T-cell (primary cell): ENCODE data around the gene RPL36A. TPM values are rescaled to one million over a fixed set of nuclear protein-coding genes. Genes with fewer than 3 reads are reported as not detected.

ENCODE experiments used
- ATAC-seq, 4 experiments: fragments of 200-7000 bp in 3 of 4; fragments of 150-1000 bp in 1 of 4; cut with Tn5 transposase; replicated peaks in 1 of 4; 1 replicate in 3 of 4; 2 replicates in 1 of 4; pipeline ENCODE4 v1.10.0; 2021; ENCODE audit warnings: moderate library complexity in 3 of 4, mild to moderate bottlenecking in 2 of 4, moderate number of reproducible peaks in 1 of 4
- CTCF ChIA-PET, 2 donors: fragments of 300-600 bp; sonication (Branson Sonifier 250); formaldehyde crosslinking; loops; one replicate each; lab custom pipeline; 2022; ENCODE audit warnings: antibody characterized with exemption in 2 of 2; lab: Charles Lee
- POLR2A ChIA-PET, 2 donors: fragments of 300-600 bp; sonication (Branson Sonifier 250); formaldehyde crosslinking; loops; one replicate each; lab custom pipeline; 2022; ENCODE audit warnings: antibody characterized with exemption in 2 of 2; lab: Charles Lee
- DNase-seq, 35 experiments: peaks; one replicate each; pipeline versions ENCODE4 v3.0.0 to v3.0.0-alpha.2; 2013 to 2023
- H3K27ac ChIP-seq: one replicate; pipeline ENCODE4 v1.5.1; 2013; ENCODE audit warnings: low read length
- H3K27me3 ChIP-seq, 2 experiments: replicated peaks in 1 of 2; 1 replicate in 1 of 2; 2 replicates in 1 of 2; pipeline versions ENCODE4 v1.6.1 to v1.7.0; 2013; ENCODE audit warnings: low read length in 1 of 2, mixed read lengths in 1 of 2; ENCODE audit not compliant: control insufficient read depth in 2 of 2, insufficient read depth in 2 of 2; ENCODE audit errors: extremely low read depth in 1 of 2
- H3K36me3 ChIP-seq, 2 donors: 1 replicate in 1 of 2; 2 replicates in 1 of 2; pipeline versions ENCODE4 v1.6.1 to v1.7.0; 2013; ENCODE audit warnings: low read length in 1 of 2; ENCODE audit not compliant: control insufficient read depth in 2 of 2, insufficient read depth in 1 of 2; ENCODE audit errors: extremely low read depth in 1 of 2
- H3K4me1 ChIP-seq, 2 experiments: 1 replicate in 1 of 2; 2 replicates in 1 of 2; pipeline versions ENCODE4 v1.6.1 to v1.7.0; 2013; ENCODE audit warnings: low read length in 2 of 2, mixed read lengths in 1 of 2; ENCODE audit not compliant: insufficient read depth in 2 of 2, control insufficient read depth in 1 of 2; ENCODE audit errors: extremely low read depth in 1 of 2
- H3K4me3 ChIP-seq, 2 donors: 1 replicate in 1 of 2; 2 replicates in 1 of 2; pipeline versions ENCODE4 v1.5.1 to v1.7.0; 2013; ENCODE audit warnings: mild to moderate bottlenecking in 2 of 2, low read length in 1 of 2, moderate library complexity in 1 of 2; ENCODE audit not compliant: control insufficient read depth in 1 of 2; ENCODE audit errors: extremely low read depth in 1 of 2
- H3K9me3 ChIP-seq: 2 replicates; pipeline ENCODE4 v1.7.0; 2013
- H3K27ac Mint-ChIP-seq, 2 donors: one replicate each; pipeline ENCODE4 v1.8.0; 2020 to 2021; ENCODE audit warnings: mild to moderate bottlenecking in 2 of 2, mixed read lengths in 2 of 2
- H3K27me3 Mint-ChIP-seq, 2 donors: one replicate each; pipeline ENCODE4 v1.8.0; 2021 to 2022; ENCODE audit warnings: mixed read lengths in 2 of 2
- H3K36me3 Mint-ChIP-seq: one replicate; pipeline ENCODE4 v1.8.0; 2021; ENCODE audit warnings: mixed read lengths
- H3K4me1 Mint-ChIP-seq, 3 donors: one replicate each; pipeline ENCODE4 v1.8.0; 2020 to 2022; ENCODE audit warnings: mixed read lengths in 3 of 3, mild to moderate bottlenecking in 1 of 3
- H3K4me3 Mint-ChIP-seq, 3 donors: one replicate each; pipeline ENCODE4 v1.8.0; 2020 to 2022; ENCODE audit warnings: mild to moderate bottlenecking in 3 of 3, mixed read lengths in 3 of 3, moderate library complexity in 3 of 3
- H3K9me3 Mint-ChIP-seq, 3 donors: one replicate each; pipeline ENCODE4 v1.8.0; 2020 to 2022; ENCODE audit warnings: mixed read lengths in 3 of 3
- WGBS: methylation state at CpG from one replicate; pipeline ENCODE4 v1.1.5; 2013; ENCODE audit warnings: missing lambda C conversion rate; ENCODE audit not compliant: insufficient coverage; 5-methylcytosine and 5-hydroxymethylcytosine counted together
- total RNA-seq, 35 experiments: library from RNA in 6 of 35; stranded (reverse) in 6 of 35; fragments of 120-200 nt in 1 of 35; gene quantifications; one replicate each; pipeline versions ENCODE4 v1.2.1 to v1.2.4 and lab custom pipeline; 2013 to 2026

RPL36A gene
- total RNA-seq, 5 donors from 2014 or later (not counting 1 experiment from before 2014, with no cell fraction given), result 183 to 509 (median 431) TPM

GRCh38 chrX:101370888-101371504 lies 19.8 kb upstream of the RPL36A start:
- ATAC-seq (no peak), DNase-seq (no peak)
- H3K27me3 ChIP-seq, result no peaks in the 10 kb centered on the region
- H3K4me1 ChIP-seq, result no peaks in the 10 kb centered on the region
- no peaks in the 10 kb centered on the region for H3K36me3 ChIP-seq
- 29% methylated on average over 1 of the region's 3 CpGs for WGBS
- Mint-ChIP-seq H3K9me3 (no peaks in the 10 kb centered on the region), H3K36me3 (no peaks in the 10 kb centered on the region), H3K4me1 (peaks cover 0 to 4% (median 0%) of the 10 kb centered on the region in 3 donors), H3K4me3 (no peak overlapping the region), H3K27ac (no peak overlapping the region), H3K27me3 (peaks cover 0 to 34% of the 10 kb centered on the region in 2 donors)
- no peaks in the 10 kb centered on the region for H3K9me3 ChIP-seq
- H3K4me3 ChIP-seq, result no peak overlapping the region
- H3K27ac ChIP-seq, result no peak overlapping the region
- POLR2A ChIA-PET, result no interaction called here
- CTCF ChIA-PET, result no interaction called here

- no peak overlapping the region for H3K4me3 Mint-ChIP-seq
- H3K9me3 ChIP-seq, result no peaks in the 10 kb centered on the region
- no peaks in the 10 kb centered on the region for H3K36me3 Mint-ChIP-seq
- no peaks in the 10 kb centered on the region for H3K4me1 Mint-ChIP-seq
- ChIA-PET POLR2A (interaction anchor here in 1 of 2 donors (0.9 kb wide), 1 partner anchor 15 kb away, joined by 3 read pairs; no protein-coding TSS in a partner anchor), CTCF (interaction anchor here in 1 of 2 donors (0.9 kb wide), 1 partner anchor 9 kb away, joined by 3 read pairs; no protein-coding TSS in a partner anchor)
- H3K9me3 Mint-ChIP-seq, result no peaks in the 10 kb centered on the region
- H3K27me3 ChIP-seq, result no peaks in the 10 kb centered on the region
- H3K27ac Mint-ChIP-seq, result no peak overlapping the region
- ATAC-seq, result no peak
- no CpG with 5 or more reads among the region's 1 CpG for WGBS
- no peak overlapping the region for H3K27ac ChIP-seq
- no peaks in the 10 kb centered on the region for H3K36me3 ChIP-seq
- no peak overlapping the region for H3K4me3 ChIP-seq
- no peaks in the 10 kb centered on the region for H3K4me1 ChIP-seq
- H3K27me3 Mint-ChIP-seq, result peaks cover 0 to 23% of the 10 kb centered on the region in 2 donors
- no peak for DNase-seq
Observed at GRCh38 chrX:101377547-101377946, 13.3 kb upstream of the RPL36A start.

GRCh38 chrX:101383679-101384205 lies 7.1 kb upstream of the RPL36A start:
- no peak overlapping the region for H3K4me3 ChIP-seq
- no peak overlapping the region for H3K27ac ChIP-seq
- H3K27me3 Mint-ChIP-seq, result peaks cover 0 to 11% of the 10 kb centered on the region in 2 donors
- no peak overlapping the region for H3K27ac Mint-ChIP-seq
- ATAC-seq (no peak), DNase-seq (no peak)
- H3K4me1 ChIP-seq, result no peaks in the 10 kb centered on the region
- H3K9me3 Mint-ChIP-seq, result no peaks in the 10 kb centered on the region
- 20% methylated on average over 1 of the region's 4 CpGs for WGBS
- POLR2A ChIA-PET, result no interaction called here
- no peaks in the 10 kb centered on the region for H3K27me3 ChIP-seq
- H3K9me3 ChIP-seq, result no peaks in the 10 kb centered on the region
- no peaks in the 10 kb centered on the region for H3K36me3 ChIP-seq
- CTCF ChIA-PET, result interaction anchor here in 1 of 2 donors (0.6 kb wide), 2 partner anchors 8 to 26 kb away, joined by 3 to 4 read pairs; no protein-coding TSS in a partner anchor
- peaks cover 0 to 3% (median 0%) of the 10 kb centered on the region in 3 donors for H3K4me1 Mint-ChIP-seq
- H3K4me3 Mint-ChIP-seq, result no peak overlapping the region
- H3K36me3 Mint-ChIP-seq, result no peaks in the 10 kb centered on the region

GRCh38 chrX:101385026-101385684 lies 5.7 kb upstream of the RPL36A start:
- ChIA-PET CTCF (no interaction called here), POLR2A (no interaction called here)
- H3K9me3 ChIP-seq, result no peaks in the 10 kb centered on the region
- DNase-seq (no peak), ATAC-seq (no peak)
- H3K36me3 ChIP-seq, result no peaks in the 10 kb centered on the region
- no peaks in the 10 kb centered on the region for H3K4me1 ChIP-seq
- H3K4me3 ChIP-seq, result no peak overlapping the region
- peaks cover 0 to 3% (median under 1%) of the 10 kb centered on the region in 3 donors for H3K4me1 Mint-ChIP-seq
- H3K27me3 Mint-ChIP-seq, result peaks cover 0 to 4% of the 10 kb centered on the region in 2 donors
- no peaks in the 10 kb centered on the region for H3K27me3 ChIP-seq
- H3K27ac ChIP-seq, result no peak overlapping the region
- H3K4me3 Mint-ChIP-seq, result peak overlapping the region in 1 of 3 donors; percentile 76
- H3K9me3 Mint-ChIP-seq, result no peaks in the 10 kb centered on the region
- H3K27ac Mint-ChIP-seq, result no peak overlapping the region
- 86% methylated on average over 3 of the region's 7 CpGs for WGBS
- no peaks in the 10 kb centered on the region for H3K36me3 Mint-ChIP-seq

GRCh38 chrX:101385795-101386541 lies 4.8 kb upstream of the RPL36A start, which contains the start of gene BTK:
BTK (minus strand) TSS chrX:101386191; CDS start chrX:101375284, 10,907 bp downstream.
- Histone ChIP-seq H3K4me3 (no peak within 1 kb of the TSS), H3K4me1 (peaks cover 0 to 5% of the 10 kb centered on the region in 2 experiments), H3K27ac (no peak within 1 kb of the TSS), H3K9me3 (no peaks in the 10 kb centered on the region), H3K36me3 (no peaks in the 10 kb centered on the region), H3K27me3 (no peaks in the 10 kb centered on the region)
- ChIA-PET CTCF (no interaction called here), POLR2A (no interaction called here)
- ATAC-seq, result no peak
- H3K4me1 Mint-ChIP-seq, result peaks cover 1 to 10% (median 8%) of the 10 kb centered on the region in 3 donors
- peak within 1 kb of the TSS in 1 of 2 donors; percentile 43 for H3K27ac Mint-ChIP-seq
- DNase-seq, result no peak
- 38% methylated on average over 2 of the region's 9 CpGs for WGBS
- no peaks in the 10 kb centered on the region for H3K36me3 Mint-ChIP-seq
- no peaks in the 10 kb centered on the region for H3K9me3 Mint-ChIP-seq
- H3K27me3 Mint-ChIP-seq, result peaks cover 0 to 4% of the 10 kb centered on the region in 2 donors
- peak within 1 kb of the TSS in 1 of 3 donors; percentile 76 for H3K4me3 Mint-ChIP-seq

GRCh38 chrX:101386542-101386885 lies 4.3 kb upstream of the RPL36A start:
- CTCF ChIA-PET, result no interaction called here
- POLR2A ChIA-PET, result no interaction called here
- Histone ChIP-seq H3K36me3 (no peaks in the 10 kb centered on the region), H3K4me1 (peaks cover under 1 to 10% of the 10 kb centered on the region in 2 experiments), H3K4me3 (no peak overlapping the region), H3K9me3 (no peaks in the 10 kb centered on the region), H3K27ac (no peak overlapping the region), H3K27me3 (no peaks in the 10 kb centered on the region)
- Mint-ChIP-seq H3K4me1 (peaks cover 5 to 15% (median 14%) of the 10 kb centered on the region in 3 donors), H3K9me3 (no peaks in the 10 kb centered on the region), H3K27ac (peak overlapping the region in 1 of 2 donors; percentile 43), H3K36me3 (peaks cover 4% of the 10 kb centered on the region), H3K27me3 (peaks cover 0 to 4% of the 10 kb centered on the region in 2 donors), H3K4me3 (no peak overlapping the region)
- no CpG with 5 or more reads among the region's 6 CpGs for WGBS
- ATAC-seq (no peak), DNase-seq (no peak)
